Measurements from ENCODE around the gene FBXO10.

DNA sequence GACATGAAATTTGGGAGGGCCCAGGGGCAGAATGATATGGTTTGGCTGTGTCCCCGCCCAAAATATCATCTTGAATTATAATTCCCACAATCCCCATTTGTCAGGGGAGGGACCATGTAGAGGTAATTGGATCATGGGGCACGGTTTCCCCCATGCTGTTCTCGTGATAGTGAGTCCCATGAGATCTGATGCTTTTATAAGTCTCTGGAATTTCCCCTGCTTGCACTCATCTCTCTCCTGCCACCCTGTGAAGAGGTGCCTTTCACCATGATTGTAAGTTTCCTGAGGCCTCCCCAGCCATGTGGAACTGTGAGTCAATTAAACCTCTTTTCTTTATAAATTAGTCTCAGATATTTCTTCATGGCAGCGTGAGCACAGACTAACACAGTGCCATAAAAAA is 11.3 kb downstream of the FBXO10 start:
- TF ChIP-seq, protein P1, sequence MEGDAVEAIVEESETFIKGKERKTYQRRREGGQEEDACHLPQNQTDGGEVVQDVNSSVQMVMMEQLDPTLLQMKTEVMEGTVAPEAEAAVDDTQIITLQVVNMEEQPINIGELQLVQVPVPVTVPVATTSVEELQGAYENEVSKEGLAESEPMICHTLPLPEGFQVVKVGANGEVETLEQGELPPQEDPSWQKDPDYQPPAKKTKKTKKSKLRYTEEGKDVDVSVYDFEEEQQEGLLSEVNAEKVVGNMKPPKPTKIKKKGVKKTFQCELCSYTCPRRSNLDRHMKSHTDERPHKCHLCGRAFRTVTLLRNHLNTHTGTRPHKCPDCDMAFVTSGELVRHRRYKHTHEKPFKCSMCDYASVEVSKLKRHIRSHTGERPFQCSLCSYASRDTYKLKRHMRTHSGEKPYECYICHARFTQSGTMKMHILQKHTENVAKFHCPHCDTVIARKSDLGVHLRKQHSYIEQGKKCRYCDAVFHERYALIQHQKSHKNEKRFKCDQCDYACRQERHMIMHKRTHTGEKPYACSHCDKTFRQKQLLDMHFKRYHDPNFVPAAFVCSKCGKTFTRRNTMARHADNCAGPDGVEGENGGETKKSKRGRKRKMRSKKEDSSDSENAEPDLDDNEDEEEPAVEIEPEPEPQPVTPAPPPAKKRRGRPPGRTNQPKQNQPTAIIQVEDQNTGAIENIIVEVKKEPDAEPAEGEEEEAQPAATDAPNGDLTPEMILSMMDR (conservative IDR thresholded peaks at IDR 0.05; ENCODE audit: low read depth, low read length), result no peak
- TF ChIP-seq POLR2A (IDR thresholded peaks at IDR 0.05; ENCODE audit: low read depth, low read length) (no peak), MAZ (IDR thresholded peaks at IDR 0.05; ENCODE audit: borderline replicate concordance, low read depth, low read length) (no peak), RFX5 (IDR thresholded peaks at IDR 0.05; ENCODE audit: low read depth, low read length) (no peak), ELK1 (IDR thresholded peaks at IDR 0.05; ENCODE audit: borderline replicate concordance, low read depth, low read length) (no peak), FOS (IDR thresholded peaks at IDR 0.05; ENCODE audit: low read depth, low read length) (no peak), SMC3 (IDR thresholded peaks at IDR 0.05; ENCODE audit: low read depth, low read length) (no peak), RAD21 (IDR thresholded peaks at IDR 0.05; ENCODE audit: low read length) (no peak), BHLHE40 (IDR thresholded peaks at IDR 0.05; ENCODE audit: low read depth, low read length) (no peak), MXI1 (IDR thresholded peaks at IDR 0.05; ENCODE audit: borderline replicate concordance, low read depth, low read length) (no peak)
- TF ChIP-seq, protein P2, sequence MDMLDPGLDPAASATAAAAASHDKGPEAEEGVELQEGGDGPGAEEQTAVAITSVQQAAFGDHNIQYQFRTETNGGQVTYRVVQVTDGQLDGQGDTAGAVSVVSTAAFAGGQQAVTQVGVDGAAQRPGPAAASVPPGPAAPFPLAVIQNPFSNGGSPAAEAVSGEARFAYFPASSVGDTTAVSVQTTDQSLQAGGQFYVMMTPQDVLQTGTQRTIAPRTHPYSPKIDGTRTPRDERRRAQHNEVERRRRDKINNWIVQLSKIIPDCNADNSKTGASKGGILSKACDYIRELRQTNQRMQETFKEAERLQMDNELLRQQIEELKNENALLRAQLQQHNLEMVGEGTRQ (IDR thresholded peaks at IDR 0.05; ENCODE audit: low read depth, low read length), result no peak

Data from IMR-90 (cell line).